Adrenal gland (tissue), 5 donors: ENCODE results near the gene MDC1.

ENCODE experiments used
- CTCF ChIP-seq, 6 experiments: fragments of 450-650 bp in 4 of 6; fragments of 200-600 bp in 2 of 6; sonication (generic) in 1 of 6; IDR thresholded peaks; 1 replicate in 5 of 6; 2 replicates in 1 of 6; pipeline versions ENCODE4 v1.5.1 to v1.8.0; 2016 to 2021; ENCODE audit warnings: antibody characterized with exemption in 6 of 6, mild to moderate bottlenecking in 2 of 6, moderate library complexity in 1 of 6
- POLR2A ChIP-seq, 2 donors: fragments of 450-650 bp; IDR thresholded peaks; one replicate each; pipeline ENCODE4 v1.6.1; 2017; ENCODE audit warnings: antibody characterized with exemption in 2 of 2, mild to moderate bottlenecking in 2 of 2, moderate library complexity in 1 of 2
- donor health status: DM: no; HTN: no; CAD: no.

GRCh38 chr6:30685157-30686008 lies 31.7 kb downstream of the MDC1 start:
- TF ChIP-seq CTCF (IDR thresholded peaks at IDR 0.05) (no peak), POLR2A (IDR thresholded peaks at IDR 0.05) (no peak)
